ENCODE results near the gene CSRP2.

CSRP2 gene

GRCh38 chr12:76866726-76867125 lies 12.1 kb downstream of the CSRP2 start:
- no peak for TF ChIP-seq CTCF (IDR thresholded peaks at IDR 0.05)

GRCh38 chr12:76866151-76866567 lies 12.7 kb downstream of the CSRP2 start:
- TF ChIP-seq CTCF (IDR thresholded peaks at IDR 0.05): no peak

DNA sequence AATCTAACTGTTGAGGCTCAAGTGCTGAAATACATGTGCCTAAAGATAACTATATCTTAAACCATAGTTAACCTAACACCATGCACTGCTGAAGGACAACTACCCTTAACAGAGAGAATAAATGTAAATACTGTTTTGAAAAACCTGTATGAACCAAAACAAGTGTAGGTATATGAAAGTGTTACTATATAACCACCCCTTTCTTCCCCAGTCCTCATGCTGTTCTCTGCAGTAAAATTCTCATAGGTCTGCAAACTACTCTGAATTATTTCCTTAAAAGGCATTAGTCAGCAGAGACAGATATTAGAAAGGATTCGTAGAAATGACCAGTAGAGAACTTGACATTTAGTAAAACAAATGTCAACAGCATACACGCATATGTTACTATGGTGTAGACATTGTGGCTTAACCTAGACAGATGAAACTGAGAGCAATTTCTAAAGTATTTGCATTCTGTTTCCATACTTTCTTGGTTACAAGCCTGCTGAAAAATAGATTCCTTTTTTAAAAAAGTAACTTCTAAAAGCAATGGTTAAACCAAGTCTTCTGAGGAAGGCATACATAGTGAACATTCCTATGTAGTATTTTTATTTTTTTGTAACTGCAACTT lies 13.9 kb downstream of the CSRP2 start:
- TF ChIP-seq CTCF (IDR thresholded peaks at IDR 0.05): no peak

DNA sequence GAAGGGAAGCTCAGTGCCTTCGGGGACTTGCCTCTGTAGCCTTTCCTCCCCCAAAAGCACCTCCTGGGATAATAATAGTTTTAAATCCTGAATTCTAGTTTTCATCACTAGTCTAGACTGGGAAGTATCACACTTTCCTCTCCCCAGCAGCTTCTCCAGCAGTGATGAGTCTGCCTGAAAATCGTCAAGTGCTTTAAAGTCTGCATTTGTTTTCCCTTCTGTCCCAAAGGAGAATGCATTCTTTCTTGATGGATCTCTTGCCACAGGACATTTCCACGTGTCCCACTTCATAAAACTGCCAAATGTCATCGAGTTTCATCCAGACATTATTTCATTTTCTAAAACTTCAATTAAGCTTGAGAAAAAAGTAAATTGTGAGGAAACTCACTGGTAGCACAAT lies 15.0 kb downstream of the CSRP2 start:
- TF ChIP-seq CTCF (IDR thresholded peaks at IDR 0.05): no peak

GRCh38 chr12:76863005-76863670 lies 15.7 kb downstream of the CSRP2 start:
- no peak for TF ChIP-seq CTCF (IDR thresholded peaks at IDR 0.05)

DNA sequence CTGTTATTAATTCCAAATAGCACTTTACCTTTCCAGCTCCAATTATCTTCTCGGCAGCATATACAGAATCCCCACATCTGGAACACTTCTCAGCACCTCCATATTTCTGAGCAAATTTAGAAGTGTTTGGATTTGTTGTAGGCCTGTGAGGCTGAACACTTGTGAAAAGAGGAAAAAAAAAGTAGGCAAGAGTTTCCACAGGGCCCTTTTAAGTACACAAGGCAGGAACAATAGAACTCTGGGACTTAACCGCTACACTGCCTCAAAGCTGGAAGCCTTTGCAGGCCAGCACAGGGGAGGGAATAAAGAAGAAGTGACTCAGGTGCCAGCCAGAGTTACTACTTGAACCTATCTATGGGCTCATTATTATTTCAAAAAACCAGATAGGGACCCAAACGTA lies 18.6 kb downstream of the CSRP2 start:
- no peak for TF ChIP-seq CTCF (IDR thresholded peaks at IDR 0.05)

DNA sequence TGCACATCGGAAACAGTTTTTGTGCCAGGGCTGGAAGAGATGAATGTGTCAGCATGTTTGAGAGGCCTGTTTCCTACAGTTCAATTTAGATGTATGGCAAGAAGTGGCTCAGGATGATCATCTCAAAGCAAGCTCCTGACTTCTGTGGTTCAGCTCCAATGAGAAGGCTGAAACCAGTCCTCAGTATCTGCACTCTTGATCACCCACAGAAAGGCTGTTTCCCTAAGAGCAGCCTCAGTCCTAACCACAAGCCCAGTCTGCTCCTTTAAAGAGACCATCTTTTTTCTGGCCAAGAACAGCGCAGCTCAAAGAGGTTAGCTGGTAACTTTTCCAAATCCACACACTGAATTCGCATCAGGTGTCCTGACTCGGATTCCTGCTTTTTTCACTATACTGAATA lies 19.2 kb downstream of the CSRP2 start:
- TF ChIP-seq CTCF (IDR thresholded peaks at IDR 0.05): no peak
